Activated T-helper 1 cell treated with Interleukin-2 at 50 U/mL for 16 hours (primary cell): ENCODE data around the gene ALDH1A2.
"Not testable (repeated sequence)": the region's sequence is repeated elsewhere in the genome, so short reads cannot be mapped to it uniquely, and the experiment has no call there.

Experiments
- DNase-seq: peaks from one replicate; pipeline ENCODE4 v3.0.0-alpha.2; 2020; ENCODE audit warnings: low read depth

The ALDH1A2 gene

DNA sequence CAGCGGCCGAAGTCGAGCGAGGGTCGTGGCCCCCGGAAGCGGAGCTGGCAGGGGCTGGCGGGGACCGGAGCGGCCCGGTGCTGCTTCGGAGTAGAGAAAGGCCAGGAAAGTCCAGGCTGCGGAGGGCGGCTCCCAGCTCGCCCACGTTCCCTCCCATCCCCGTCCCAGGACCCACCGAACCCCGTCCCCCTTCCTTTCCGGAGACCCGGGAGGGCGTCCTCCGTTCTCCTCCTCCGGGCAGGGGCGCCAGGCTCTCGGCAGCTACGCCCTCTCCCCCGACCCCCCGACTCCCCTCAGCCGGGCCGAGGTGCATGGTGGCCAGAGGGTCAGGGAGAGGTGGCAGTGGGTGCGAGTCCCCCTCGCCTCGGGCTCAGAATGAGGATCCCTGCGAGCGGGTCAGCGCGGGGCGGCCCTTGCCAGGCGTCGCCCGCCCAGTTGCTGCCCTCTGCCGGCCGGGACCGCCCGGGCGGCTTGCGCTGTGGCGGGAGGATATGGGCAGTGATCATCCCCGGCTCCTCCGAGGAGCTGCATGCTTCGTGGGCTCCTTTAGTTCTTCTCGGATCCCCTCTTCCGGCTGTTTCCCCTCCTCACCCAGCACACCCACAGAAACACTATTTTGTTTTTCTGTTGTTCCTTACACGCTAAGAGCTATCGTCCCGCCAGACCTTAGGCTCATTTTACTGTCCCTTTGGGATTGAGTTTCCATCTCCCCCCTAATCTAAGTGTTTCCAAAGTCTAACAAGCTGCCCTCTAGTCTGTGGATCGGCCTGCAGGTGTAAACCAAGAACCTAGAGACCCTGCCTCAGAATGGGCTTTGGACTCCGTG is 744 bp upstream of the ALDH1A2 start:
- DNase-seq: no peak

DNA sequence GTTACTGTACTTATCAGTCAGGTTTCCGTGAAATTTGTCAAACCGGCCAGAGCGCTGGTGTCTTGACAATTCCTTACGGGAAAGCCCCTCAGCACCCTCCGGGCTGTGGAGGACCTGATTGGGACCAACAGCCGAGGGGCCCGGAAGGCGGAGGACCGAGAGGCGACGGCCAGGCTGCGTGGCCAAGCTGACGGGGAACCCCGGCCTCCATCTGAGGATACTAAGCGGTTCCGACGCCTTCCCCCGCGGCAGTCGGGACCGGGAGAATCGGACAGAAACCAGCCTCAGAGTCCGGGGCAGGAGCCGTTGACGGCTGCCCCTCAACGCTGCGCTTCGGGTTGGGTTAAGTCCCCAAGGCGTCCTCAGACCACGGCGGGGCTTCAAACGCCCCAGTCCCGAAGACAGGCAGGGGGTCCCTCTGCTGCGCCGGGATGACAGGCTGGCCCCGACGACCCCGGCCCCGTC is 499 bp downstream of the ALDH1A2 start:
- no peak for DNase-seq

DNA sequence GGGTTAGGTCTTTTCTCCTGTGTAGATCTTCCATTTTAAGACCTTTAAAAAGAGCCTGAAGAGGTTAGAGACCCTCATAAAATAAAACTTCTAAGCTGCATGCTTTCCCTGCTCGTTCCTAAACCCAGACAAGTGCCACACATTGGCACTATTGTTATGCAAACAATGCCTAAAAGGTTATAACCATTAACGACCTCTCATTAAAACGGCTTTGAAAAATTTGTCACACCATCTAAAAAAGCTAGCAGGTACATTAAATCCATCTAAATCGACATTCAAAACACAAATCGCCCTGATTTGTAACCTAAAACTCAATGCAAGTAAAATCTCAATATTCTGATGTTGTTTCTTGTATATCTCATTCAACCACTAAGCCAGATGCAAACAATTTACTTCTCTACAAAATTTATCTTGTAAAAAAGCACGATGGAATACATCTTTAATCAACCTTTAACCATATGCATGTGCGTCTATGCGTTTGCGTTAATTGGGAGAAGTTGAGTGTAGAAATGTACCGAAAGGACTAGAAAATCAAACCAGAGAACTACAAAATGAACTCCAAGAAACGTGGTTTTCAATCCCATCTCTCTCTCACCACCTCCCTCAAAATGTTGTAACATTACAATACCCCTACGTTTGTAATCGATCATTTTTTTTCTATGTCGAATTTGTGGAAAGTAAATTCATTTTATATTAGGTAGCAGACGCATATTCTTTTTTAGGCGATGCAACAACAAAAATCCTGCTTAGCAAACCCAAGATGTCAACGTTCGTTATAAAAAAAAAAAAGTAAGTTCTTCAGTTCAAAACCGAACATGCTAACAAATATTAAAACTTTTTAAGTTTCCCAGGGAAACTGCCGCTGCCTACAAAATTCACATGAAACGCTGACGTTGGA is 1.2 kb downstream of the ALDH1A2 start:
- no peak for DNase-seq

DNA sequence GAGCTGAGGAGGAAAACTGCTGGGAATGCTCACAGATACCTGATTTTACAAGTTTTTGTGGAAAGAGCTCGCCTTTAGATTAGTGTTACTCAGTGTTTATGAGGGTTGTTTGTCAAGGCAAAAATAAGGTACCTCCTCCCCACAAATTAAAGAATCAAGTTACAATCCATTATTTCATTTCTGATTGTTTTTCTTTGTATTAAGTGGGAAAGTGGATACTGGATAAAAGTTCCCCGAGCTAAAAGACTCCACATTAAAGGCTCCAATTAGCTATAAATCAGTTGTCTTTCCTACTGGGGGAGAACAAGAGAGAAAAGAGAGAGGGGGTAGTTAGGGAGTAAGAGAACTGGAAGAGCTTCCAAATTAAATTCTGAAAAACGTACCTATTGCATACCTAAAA is 1.9 kb downstream of the ALDH1A2 start:
- DNase-seq: no peak

DNA sequence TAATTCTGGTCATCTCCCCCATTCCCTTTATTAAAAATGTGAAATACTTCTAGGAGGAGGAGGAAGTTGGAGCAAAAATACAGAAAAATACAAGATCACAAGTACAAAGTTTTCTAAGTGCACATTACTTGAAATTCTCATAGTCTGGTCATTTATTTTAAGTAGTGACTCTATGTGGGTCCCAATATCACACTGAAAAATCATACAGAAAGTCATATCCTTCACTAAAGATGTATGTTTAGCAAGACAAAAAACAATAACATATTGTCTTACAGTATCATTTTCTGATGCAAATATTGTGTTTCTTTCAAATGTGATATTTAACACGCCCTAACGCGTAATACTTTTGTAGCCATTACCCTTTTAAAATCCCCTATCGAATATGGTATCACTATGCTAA is 2.5 kb downstream of the ALDH1A2 start:
- no peak for DNase-seq

DNA sequence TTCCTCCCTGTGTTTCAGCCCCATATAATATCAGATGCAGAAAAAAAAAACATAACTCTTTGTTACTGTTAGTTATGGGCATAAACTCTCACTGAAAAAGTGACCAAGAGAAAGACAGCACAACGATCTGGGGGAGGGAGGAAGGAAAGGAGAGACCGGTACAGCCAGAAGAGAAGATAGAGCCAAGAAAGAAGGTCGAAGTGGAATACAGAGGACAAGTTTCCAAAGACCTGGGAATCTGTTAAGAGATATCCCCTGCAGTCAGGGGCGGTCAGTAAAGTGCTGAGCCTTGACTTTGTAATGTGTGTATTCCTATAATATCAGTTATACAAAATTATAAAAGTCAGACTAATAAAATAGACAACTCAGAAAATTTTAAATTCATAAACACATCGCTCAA is 3.3 kb downstream of the ALDH1A2 start:
- DNase-seq: no peak

DNA sequence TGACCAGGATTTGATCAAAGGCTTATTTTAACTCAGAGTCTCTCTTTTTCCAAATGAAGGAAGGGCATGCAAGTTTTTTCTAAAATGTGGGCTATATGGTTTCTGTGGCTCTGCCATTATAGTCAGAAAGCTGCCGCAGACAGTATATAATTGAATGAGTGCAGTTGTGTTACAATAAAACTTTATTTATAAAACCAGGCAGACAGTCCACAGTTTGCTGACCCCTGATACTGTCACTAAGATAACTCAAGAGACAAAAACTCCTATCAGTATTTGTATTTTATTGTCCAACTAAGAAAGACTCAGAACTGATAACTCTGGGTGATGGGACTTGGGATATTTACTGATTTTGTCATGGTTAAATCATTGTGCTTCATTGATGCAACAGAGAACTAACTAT is 4.9 kb downstream of the ALDH1A2 start:
- DNase-seq: no peak

DNA sequence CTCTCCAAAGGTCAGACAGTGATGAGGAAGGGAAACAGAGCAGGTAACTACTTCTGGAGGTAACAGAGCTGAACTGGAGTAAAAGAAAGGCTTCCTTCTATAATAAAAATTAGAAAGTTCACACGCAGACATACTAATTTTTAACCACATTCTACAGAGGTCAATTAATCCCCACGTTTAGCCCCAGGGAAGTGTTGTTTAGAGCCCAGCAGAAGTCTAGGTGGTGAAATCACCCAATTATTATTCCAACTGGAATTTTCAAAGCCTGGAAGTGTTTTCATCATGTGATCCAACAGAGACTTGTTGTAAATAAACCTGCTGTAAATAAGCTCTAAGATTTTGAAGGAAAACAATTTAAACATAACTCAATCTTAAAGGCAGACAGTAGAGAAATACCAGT is 6.8 kb downstream of the ALDH1A2 start:
- DNase-seq: no peak

DNA sequence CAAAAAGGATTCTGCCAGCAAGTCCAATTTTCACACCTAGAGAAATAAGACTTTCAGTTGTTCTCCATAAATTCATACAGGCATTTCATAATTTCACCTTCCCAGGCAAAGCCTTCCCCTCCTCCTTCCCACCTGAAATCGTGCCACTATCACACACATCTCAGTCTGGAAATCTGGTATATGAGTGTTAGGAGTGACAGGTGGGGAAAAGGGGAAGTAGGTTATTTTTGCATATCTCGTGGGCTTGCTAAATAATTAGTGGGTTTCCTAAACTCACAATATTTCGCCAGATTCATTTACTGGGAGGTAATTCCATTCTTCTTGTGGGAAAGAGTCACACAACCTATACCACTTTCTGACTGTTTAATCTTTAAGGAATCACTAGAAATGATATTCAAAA is 7.4 kb downstream of the ALDH1A2 start:
- DNase-seq: no peak

DNA sequence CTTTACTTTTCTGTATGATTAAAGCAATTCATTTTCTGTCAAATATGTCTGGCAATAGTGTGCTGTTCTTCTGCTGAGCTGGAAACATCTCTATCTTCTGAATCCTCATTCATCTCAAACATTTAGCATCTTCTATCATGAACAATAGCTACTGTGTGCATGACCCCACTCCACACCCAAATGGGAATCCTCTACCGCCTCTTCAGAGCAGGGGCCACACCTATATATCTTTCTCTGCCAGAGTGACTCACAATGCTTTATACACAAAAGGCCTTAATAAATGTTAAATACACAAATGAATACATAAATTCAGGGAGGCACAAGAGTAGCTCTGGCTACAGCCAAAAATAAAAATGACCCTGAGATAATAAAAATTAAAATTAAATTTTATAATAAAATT is 8.0 kb downstream of the ALDH1A2 start:
- no peak for DNase-seq

DNA sequence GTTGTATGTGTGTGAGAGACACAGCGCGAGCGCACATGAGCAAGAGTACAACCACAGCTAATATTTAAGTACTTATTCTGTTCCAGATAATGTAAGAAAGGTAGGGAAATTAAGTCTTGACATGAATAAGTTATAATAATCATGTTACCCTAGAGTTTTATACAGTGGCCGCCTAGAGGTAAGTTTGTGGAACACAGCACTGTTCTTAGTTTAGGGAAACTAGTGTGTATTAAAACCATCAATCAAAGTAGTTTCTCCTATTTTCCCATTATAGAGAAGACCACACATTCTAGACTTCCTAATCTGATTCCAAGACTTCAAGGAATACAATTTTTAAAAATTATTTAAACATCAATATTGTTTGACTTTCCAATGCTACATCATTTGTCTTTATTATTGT is 9.5 kb downstream of the ALDH1A2 start:
- no peak for DNase-seq

DNA sequence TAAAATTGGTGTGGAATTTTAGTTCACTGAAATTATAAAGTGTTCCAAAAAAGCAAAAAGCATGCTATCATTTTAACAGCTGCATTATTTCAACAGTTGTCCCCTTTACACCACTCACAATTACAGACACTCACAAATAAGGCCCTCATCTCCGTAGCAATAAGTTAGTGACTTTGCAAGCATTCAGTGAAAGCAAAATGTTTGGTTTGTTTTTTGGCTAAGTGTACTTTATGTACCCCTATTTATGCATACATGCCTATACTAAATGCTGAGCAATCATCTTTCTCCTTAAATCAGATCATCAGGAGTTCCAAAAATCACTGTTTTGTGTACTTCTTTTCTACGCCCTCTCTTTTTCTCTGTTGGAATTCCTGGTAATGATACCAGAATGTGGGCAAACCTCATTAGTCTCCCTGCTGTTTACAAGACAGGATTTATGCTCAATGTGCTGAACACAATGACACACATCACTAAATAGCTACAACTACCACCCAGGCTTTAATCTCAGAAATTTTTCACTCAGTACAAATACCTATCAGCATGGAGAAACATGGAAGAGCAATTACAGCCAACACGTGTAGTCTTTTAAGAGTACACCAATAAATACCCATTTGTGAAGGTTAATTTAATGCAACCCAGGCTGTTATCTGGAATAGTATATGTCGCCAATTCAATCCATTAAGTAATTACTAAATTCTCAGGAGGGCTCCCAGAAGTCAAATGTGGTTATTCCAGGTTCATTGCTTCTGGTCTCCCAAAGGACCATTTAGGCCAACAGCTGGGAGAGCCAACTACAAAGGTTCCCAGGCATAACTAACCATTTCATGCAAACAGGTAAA is 12.0 kb downstream of the ALDH1A2 start:
- no peak for DNase-seq

DNA sequence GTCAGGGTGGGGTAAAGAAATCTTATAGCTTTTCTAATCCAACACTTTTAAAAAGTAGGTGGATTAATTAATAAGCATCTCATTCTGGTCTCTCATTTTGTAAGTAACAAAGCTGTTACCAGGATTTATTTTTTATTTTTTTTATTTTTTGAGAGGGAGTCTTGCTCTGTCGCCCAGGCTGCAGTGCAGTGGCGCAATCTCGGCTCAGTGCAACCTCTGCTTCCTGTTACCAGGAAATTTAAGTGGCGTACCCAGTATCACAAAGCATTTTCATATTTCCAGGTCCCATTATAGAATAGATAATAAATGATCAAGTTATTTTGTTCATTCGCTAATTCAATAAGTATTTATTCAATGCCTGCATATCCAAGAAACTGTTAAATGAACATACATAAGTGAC is 13.2 kb downstream of the ALDH1A2 start:
- DNase-seq: no peak

DNA sequence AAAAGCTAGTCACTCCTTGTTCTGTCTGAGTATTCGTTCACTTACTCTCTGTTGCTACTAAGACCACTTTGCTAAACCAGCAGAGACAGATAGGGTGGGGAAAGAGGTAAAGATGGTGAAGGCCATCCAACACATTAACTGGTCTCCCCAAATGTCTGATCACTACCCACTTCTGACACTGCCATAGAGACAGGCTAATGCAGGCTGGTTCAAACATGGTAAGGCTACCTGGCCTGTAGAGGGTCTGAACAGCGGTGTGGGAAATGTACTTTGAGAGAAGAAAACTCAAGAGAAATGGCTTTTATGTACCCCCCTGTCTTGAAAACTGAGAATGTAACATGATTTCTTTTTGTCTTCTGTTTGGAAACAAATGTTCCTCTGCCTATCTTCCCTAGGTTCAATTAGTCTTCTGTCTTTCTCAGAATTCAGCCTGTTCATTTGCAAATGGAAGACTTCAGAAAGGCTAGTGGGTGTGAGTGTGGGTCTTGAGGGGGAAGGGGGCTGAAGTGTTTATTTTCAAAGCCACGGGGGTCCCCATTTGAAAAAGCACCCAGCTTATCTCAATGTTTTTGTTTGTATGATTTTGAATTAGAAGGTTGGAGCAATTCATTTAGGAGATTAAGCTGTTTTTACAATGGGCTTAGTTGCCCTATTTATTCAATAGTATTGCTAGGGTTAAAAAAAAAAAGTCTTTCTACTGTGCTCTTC is 15.8 kb downstream of the ALDH1A2 start:
- DNase-seq: no peak

DNA sequence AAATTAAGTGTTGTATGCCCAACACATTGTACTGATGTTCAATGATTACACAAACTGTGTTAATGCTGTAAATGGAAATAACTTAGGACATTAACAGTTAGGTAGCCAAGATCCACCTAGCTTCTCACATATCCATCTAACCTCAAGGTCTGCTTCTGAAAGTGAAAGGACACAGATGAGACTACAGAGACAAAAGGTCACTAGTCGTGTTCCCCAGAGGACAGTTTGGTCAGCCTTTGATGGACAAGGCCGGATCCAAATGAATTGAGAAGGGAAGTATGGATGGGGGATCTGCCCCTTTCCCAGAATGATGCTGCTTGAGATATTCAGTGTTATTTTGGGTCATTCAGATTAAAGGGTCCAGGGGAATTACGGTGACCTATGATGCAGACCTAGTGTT is 17.2 kb downstream of the ALDH1A2 start:
- no peak for DNase-seq

DNA sequence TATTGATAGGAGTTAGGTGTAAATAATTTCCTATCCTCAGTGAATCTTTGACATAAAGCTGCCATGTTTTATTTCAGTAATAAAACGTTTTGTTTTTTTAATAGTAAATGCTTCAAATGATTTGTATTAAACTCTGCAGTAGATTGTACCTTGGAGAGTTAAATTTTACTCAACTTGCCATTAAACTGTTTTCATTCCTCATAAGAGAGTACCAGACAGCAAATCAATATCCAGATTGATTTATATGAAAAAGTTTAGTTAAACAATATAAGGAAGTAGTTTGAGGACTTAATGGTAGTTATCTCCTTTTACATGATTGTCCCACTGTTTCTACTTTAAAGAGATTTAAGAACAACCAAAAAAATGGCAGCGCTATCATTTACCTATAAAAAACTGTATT is 18.4 kb downstream of the ALDH1A2 start:
- no peak for DNase-seq

DNA sequence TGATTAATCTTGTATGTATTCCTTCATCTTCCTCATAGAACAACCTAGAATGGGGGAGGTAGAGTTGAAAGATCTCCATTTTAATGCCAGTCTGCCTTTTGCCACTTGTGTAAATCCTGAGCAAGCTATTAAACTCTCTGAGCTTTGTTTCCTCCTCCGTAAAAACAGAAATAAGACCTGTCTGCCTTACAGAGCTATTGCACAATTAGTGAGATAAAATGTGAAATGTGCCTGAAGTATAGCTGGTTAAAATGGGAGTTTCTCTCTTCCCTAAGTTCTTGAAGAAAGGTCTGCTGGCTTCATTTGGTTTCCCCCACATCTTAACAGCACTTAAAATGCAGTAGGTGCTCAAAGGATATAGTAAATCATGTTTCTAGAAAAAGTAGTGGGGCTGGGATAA is 19.0 kb downstream of the ALDH1A2 start:
- no peak for DNase-seq

DNA sequence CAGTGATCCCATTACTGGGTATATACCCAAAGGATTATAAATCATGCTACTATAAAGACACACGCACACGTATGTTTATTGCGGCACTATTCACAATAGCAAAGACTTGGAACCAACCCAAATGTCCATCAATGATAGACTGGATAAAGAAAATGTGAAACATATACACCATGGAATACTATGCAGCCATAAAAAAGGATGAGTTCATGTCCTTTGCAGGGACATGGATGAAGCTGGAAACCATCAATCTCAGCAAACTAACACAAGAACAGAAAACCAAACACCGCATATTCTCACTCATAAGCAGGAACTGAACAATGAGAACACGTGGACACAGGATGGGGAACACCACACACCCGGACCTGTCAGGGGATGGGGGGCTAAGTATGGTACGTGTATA is 20.1 kb downstream of the ALDH1A2 start:
- not testable (repeated sequence) for DNase-seq

DNA sequence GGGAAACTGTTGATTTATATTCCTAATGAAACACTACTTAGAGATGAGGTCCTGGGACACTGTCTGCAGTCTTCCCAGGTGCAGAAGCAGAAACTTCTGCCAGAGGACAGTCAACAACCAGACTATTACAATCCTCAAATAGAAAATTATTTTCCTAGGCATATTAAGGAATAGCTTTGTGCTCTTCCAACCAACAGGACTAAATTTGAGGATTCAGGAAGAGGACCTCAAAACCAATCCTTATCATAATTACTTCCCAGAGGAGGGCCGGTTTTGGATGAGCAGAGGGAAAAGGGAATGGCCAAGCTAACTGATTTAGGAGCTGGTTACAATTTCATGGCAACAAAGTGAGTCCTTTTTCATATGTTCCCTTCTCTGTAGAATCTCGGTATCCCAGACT is 21.0 kb downstream of the ALDH1A2 start:
- no peak for DNase-seq

DNA sequence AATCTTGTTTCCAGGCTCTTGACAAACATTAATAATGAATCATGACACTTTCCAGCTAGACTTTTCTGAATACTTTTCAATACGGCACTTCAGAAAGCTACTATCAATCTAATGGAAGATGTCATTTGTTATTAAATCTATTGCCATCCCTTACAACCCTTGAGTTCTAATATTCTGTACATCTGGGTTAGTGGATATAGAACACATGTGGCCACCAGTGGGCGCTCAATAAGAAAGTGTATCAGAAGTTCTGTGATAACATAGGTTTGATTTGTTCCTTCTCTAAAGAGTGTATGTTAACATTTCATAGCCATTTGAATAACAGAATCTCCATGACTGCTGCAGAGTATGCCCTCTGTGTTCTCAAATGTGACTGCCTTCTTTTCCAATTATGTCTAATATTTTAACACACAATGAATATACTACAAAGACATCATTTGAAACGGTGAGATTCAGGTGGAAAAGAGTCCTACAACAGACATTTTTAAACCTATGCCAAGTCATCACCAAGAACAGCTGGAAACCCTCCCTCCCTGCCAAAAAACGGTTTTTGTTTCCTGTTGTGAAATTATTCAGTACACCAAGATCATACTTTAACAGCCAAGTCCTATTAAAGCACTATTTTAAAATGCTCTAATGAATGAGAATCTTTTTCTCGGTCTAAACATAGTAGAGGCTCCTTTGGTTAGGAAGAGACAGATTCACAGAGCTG is 22.2 kb downstream of the ALDH1A2 start:
- DNase-seq: no peak

DNA sequence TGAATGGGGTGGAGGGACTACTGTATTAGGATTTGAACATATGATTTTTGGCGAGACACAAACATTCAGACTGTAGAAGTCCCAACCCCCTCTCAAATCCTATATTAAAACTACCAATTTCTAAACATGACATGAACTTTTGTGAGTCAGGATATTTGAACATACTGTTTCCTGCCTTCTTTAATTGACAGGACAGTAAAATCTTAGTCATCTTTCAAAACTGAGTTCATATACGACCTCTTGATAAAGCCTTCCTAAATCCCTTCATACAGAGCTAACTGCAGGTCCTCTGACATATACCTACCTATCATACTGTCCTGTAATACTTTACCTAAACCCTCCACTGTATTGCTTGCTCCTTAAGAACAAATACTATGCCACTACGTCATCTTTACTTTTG is 23.5 kb downstream of the ALDH1A2 start:
- DNase-seq: no peak
